Stomach (tissue), 9 donors: ENCODE data around the gene SEMA7A. TPM values are rescaled to one million over a fixed set of nuclear protein-coding genes. Genes with fewer than 3 reads are reported as not detected.

ENCODE experiments used
- DNase-seq, 2 donors: peaks; one replicate each; pipeline versions ENCODE4 v3.0.0 to v3.0.0-alpha.2; 2013 to 2019
- H3K27ac ChIP-seq, 5 donors: fragments of 200-600 bp in 4 of 5; sonication (generic) in 4 of 5; one replicate each; pipeline ENCODE4 v1.5.1; 2013 to 2019; ENCODE audit warnings: mild to moderate bottlenecking in 1 of 5, moderate library complexity in 1 of 5
- H3K27me3 ChIP-seq, 3 donors: fragments of 200-600 bp; sonication (generic); one replicate each; pipeline ENCODE4 v1.5.1; 2017 to 2019; ENCODE audit warnings: mixed run types in 1 of 3
- H3K36me3 ChIP-seq, 4 donors: fragments of 200-600 bp; sonication (generic); 1 replicate in 3 of 4; 2 replicates in 1 of 4; pipeline ENCODE4 v1.5.1; 2016 to 2019
- H3K4me1 ChIP-seq, 4 donors: fragments of 200-600 bp; sonication (generic); one replicate each; pipeline ENCODE4 v1.5.1; 2016 to 2019
- H3K4me3 ChIP-seq, 4 donors: fragments of 200-600 bp; sonication (generic) in 3 of 4; one replicate each; pipeline ENCODE4 v1.5.1; 2016 to 2019; ENCODE audit warnings: mild to moderate bottlenecking in 1 of 4
- H3K9me3 ChIP-seq, 4 donors: fragments of 200-600 bp; sonication (generic); one replicate each; pipeline ENCODE4 v1.5.1; 2016 to 2019
- CTCF ChIP-seq, 7 experiments: fragments of 450-650 bp in 4 of 7; fragments of 200-600 bp in 3 of 7; sonication (generic) in 3 of 7; IDR thresholded peaks; one replicate each; pipeline ENCODE4 v1.5.1; 2016 to 2019; ENCODE audit warnings: antibody characterized with exemption in 7 of 7, control low read depth in 2 of 7, mild to moderate bottlenecking in 1 of 7
- EP300 ChIP-seq: sonication (generic); formaldehyde crosslinking; IDR thresholded peaks from one replicate; pipeline ENCODE4 v1.6.1; 2017; ENCODE audit warnings: antibody characterized with exemption
- POLR2A ChIP-seq, 4 donors: fragments of 450-650 bp; IDR thresholded peaks; one replicate each; pipeline ENCODE4 v1.6.1; 2016; ENCODE audit warnings: antibody characterized with exemption in 4 of 4, control low read depth in 2 of 4, mild to moderate bottlenecking in 1 of 4, moderate library complexity in 1 of 4
- POLR2AphosphoS5 ChIP-seq, 3 donors: sonication (generic); formaldehyde crosslinking; IDR thresholded peaks; one replicate each; pipeline ENCODE4 v1.6.1; 2016; ENCODE audit warnings: antibody characterized with exemption in 3 of 3
- WGBS, 5 donors: extraction: QIAGEN DNeasy Blood & Tissue Kit in 3 of 5; methylation state at CpG; one replicate each; pipeline versions ENCODE4 v1.1.5 to v1.1.7; 2013 to 2018; 5-methylcytosine and 5-hydroxymethylcytosine counted together
- intact Hi-C: fragments of 100-400 bp; cut with DNase I; formaldehyde crosslinking; loops from one replicate; pipeline ENCODE4 v1.15.1; 2023; ENCODE audit warnings: low total_unique reads
- polyA plus RNA-seq, 3 donors: library from polyadenylated mRNA; stranded (reverse); fragments of 200-250 nt; gene quantifications; one replicate each; pipeline ENCODE4 v1.2.3, GENCODE V29; 2013
- total RNA-seq, 5 donors: library from RNA; depleted of rRNA; stranded (reverse); fragments of >200 nt; gene quantifications; one replicate each; pipeline versions ENCODE4 v1.1.0 to v1.2.3, GENCODE V29; 2014 to 2016
- donor health status: healthy with polysubstance abuse.
- donor health status: Bipolar disorder and iron deficiency.
- donor health status: healthy.

The SEMA7A gene
- total and polyA plus RNA-seq, 8 donors = 0.31 to 3.5 (median 2.1) TPM; not detected in 2

GRCh38 chr15:74419432-74419831 is 14.3 kb downstream of the SEMA7A start:
- intact Hi-C loops = no loop called here
- H3K27ac ChIP-seq = no peak overlapping the region
- no peaks in the 10 kb centered on the region for H3K27me3 ChIP-seq
- DNase-seq = no peak
- H3K4me3 ChIP-seq = no peak overlapping the region
- 91 to 97% (median 96%) methylated on average over 3 to 4 of the region's 4 CpGs for WGBS, 5 donors
- peaks cover 0 to 24% (median 1%) of the 10 kb centered on the region in 4 donors for H3K4me1 ChIP-seq
- H3K9me3 ChIP-seq = no peaks in the 10 kb centered on the region
- peaks cover 2 to 33% (median 7%) of the 10 kb centered on the region in 4 donors for H3K36me3 ChIP-seq
- TF ChIP-seq CTCF (IDR thresholded peaks at IDR 0.05) (no peak), POLR2AphosphoS5 (IDR thresholded peaks at IDR 0.05) (no peak), EP300 (no peak), POLR2A (IDR thresholded peaks at IDR 0.05) (no peak)

- intact Hi-C loops = no loop called here
- H3K4me1 ChIP-seq = peaks cover 0 to 21% (median 1%) of the 10 kb centered on the region in 4 donors
- H3K36me3 ChIP-seq = peaks cover 3 to 37% (median 7%) of the 10 kb centered on the region in 4 donors
- H3K4me3 ChIP-seq = no peak overlapping the region
- DNase-seq = no peak
- H3K9me3 ChIP-seq = no peaks in the 10 kb centered on the region
- TF ChIP-seq POLR2A (IDR thresholded peaks at IDR 0.05) (no peak), EP300 (no peak)
- H3K27me3 ChIP-seq = no peaks in the 10 kb centered on the region
- H3K27ac ChIP-seq = no peak overlapping the region
- 65 to 78% (median 69%) methylated on average over 9 to 16 of the region's 16 CpGs for WGBS, 5 donors
Measured at GRCh38 chr15:74418575-74419338, 15.0 kb downstream of the SEMA7A start.

- Histone ChIP-seq H3K4me3 (no peak overlapping the region), H3K9me3 (no peaks in the 10 kb centered on the region), H3K4me1 (peaks cover 0 to 18% (median 1%) of the 10 kb centered on the region in 4 donors), H3K36me3 (peaks cover 3 to 43% (median 9%) of the 10 kb centered on the region in 4 donors), H3K27me3 (no peaks in the 10 kb centered on the region), H3K27ac (no peak overlapping the region)
- no peak for TF ChIP-seq POLR2AphosphoS5 (IDR thresholded peaks at IDR 0.05)
- TF ChIP-seq CTCF (IDR thresholded peaks at IDR 0.05) = no peak
- TF ChIP-seq EP300 = no peak
- 79 to 98% (median 97%) methylated on average over 6 to 9 of the region's 9 CpGs for whole genome bisulfite sequencing, 5 donors
- intact Hi-C loops = no loop called here
- DNase-seq = no peak
Measured at GRCh38 chr15:74417670-74418069, 16.1 kb downstream of the SEMA7A start.

GRCh38 chr15:74417225-74417624 is 16.5 kb downstream of the SEMA7A start:
- peaks cover 3 to 43% (median 9%) of the 10 kb centered on the region in 4 donors for H3K36me3 ChIP-seq
- no peaks in the 10 kb centered on the region for H3K27me3 ChIP-seq
- DNase-seq = no peak
- peaks cover 0 to 18% (median 1%) of the 10 kb centered on the region in 4 donors for H3K4me1 ChIP-seq
- 83 to 86% (median 84%) methylated on average over 13 of the region's 13 CpGs for WGBS, 5 donors
- intact Hi-C loops = no loop called here
- H3K4me3 ChIP-seq = no peak overlapping the region
- no peak overlapping the region for H3K27ac ChIP-seq
- H3K9me3 ChIP-seq = no peaks in the 10 kb centered on the region
- no peak for TF ChIP-seq EP300
- TF ChIP-seq POLR2A (IDR thresholded peaks at IDR 0.05) = no peak
- TF ChIP-seq POLR2AphosphoS5 (IDR thresholded peaks at IDR 0.05) = no peak
- TF ChIP-seq CTCF (IDR thresholded peaks at IDR 0.05) = no peak
